DND-41 (cell line): ENCODE measurements around the gene PRPF6.

ENCODE experiments used
- ATAC-seq: fragments of 200-7000 bp; cut with Tn5 transposase; 3 replicates; pipeline ENCODE4 v1.9.1; 2021; ENCODE audit warnings: low read depth; ENCODE audit not compliant: insufficient read depth
- DNase-seq: peaks from one replicate; pipeline ENCODE4 v3.0.0-alpha.2; 2020
- H2AFZ ChIP-seq: 2 replicates; pipeline ENCODE4 v1.6.0; 2012; ENCODE audit warnings: low read depth, low read length
- H3K27ac ChIP-seq: 2 replicates; pipeline ENCODE4 v1.5.1; 2012; ENCODE audit warnings: low read length, inconsistent platforms
- H3K27me3 ChIP-seq: fragments of 200-600 bp; sonication (generic); 2 replicates; pipeline ENCODE4 v1.6.0; 2012; ENCODE audit warnings: low read length, mild to moderate bottlenecking, inconsistent platforms; ENCODE audit not compliant: insufficient read depth, poor library complexity
- H3K36me3 ChIP-seq: 2 replicates; pipeline ENCODE4 v1.5.1; 2012; ENCODE audit warnings: low read length, inconsistent platforms; ENCODE audit not compliant: insufficient read depth
- H3K4me1 ChIP-seq: 2 replicates; pipeline ENCODE4 v1.5.1; 2012; ENCODE audit warnings: mild to moderate bottlenecking, low read length; ENCODE audit not compliant: insufficient read depth
- H3K4me2 ChIP-seq: 2 replicates; pipeline ENCODE4 v1.6.0; 2012; ENCODE audit warnings: mild to moderate bottlenecking, moderate library complexity, low read length, inconsistent platforms; ENCODE audit not compliant: insufficient read depth
- H3K4me3 ChIP-seq, 2 experiments: fragments of 200-600 bp in 1 of 2; shearing (Covaris generic) in 1 of 2; 2 replicates each; pipeline ENCODE4 v1.5.1; 2012 to 2016; ENCODE audit warnings: inconsistent platforms in 2 of 2, low read length in 2 of 2, mild to moderate bottlenecking in 2 of 2, low read depth in 1 of 2, moderate library complexity in 1 of 2
- H3K79me2 ChIP-seq: 2 replicates; pipeline ENCODE4 v1.6.0; 2012; ENCODE audit warnings: low read length, inconsistent platforms; ENCODE audit not compliant: insufficient read depth
- H3K9ac ChIP-seq: 2 replicates; pipeline ENCODE4 v1.6.0; 2012; ENCODE audit warnings: low read depth, mild to moderate bottlenecking, inconsistent platforms, low read length, moderate library complexity
- H3K9me3 ChIP-seq: 2 replicates; pipeline ENCODE4 v1.5.1; 2012; ENCODE audit warnings: low read length, moderate library complexity, mild to moderate bottlenecking, inconsistent platforms; ENCODE audit not compliant: insufficient read depth, severe bottlenecking
- H4K20me1 ChIP-seq: 2 replicates; pipeline ENCODE4 v1.6.0; 2012; ENCODE audit warnings: low read length; ENCODE audit not compliant: insufficient read depth
- EZH2 ChIP-seq: IDR thresholded peaks from 3 replicates; pipeline ENCODE4 v1.6.1; 2012; ENCODE audit warnings: borderline replicate concordance, low read depth, mild to moderate bottlenecking, moderate library complexity, low read length, inconsistent platforms; ENCODE audit not compliant: severe bottlenecking
- TF ChIP-seq, protein P1 (sequence below): IDR thresholded peaks from 2 replicates; pipeline ENCODE4 v1.5.1; 2012; ENCODE audit warnings: borderline replicate concordance, low read length, moderate library complexity, mild to moderate bottlenecking; ENCODE audit not compliant: poor library complexity, severe bottlenecking; ENCODE audit errors: extremely low read depth

Gene PRPF6

DNA sequence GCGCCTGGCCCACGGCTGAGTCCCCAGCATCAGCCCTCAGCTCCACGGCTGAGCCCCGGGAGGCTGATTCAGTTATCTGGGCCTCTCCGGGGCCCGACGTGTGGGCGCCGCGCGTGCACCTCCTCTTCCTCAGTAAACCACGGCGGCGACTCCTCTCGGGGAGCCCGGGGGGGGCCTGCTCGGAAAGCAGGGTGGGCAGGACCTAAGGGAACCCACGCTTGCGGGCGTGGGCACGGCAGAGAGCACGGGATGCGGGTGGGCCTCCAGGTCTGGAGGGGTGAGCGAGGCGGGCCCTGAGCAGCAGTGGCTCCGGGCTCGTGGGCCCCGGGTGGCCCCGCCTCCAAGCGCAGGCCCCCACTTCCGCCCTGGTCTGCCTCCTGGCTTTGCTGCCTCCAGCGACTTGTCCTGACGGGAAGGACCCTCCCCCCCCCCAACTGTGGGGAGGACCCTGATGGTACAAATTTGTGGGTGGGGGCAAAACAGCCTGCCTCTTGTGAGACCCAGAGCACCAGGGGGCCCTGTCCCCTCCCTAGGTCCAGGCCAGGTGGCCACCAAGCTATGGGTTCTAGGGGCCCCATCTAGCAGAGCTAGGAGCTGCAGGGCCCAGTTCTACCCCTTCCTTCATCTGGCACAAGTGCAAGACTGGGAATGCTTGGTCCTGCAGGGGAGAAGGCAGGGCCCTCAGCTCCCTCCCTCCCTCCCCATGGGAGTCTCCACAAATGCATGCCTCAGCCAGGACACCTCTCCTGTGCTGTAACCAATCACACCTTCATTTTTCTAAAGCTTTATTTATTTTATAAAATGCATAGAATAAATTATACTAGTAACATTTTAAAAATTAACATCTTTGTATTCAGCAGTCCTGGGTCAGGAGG, 41.6 kb upstream of the PRPF6 start:
- Histone ChIP-seq H3K79me2 (peaks cover 38% of the 10 kb centered on the region), H3K4me2 (no peak overlapping the region), H2AFZ (no peak overlapping the region), H3K9ac (no peak overlapping the region), H3K27ac (no peak overlapping the region), H3K4me3 (no peak overlapping the region), H4K20me1 (peaks cover 76% of the 10 kb centered on the region), H3K27me3 (no peaks in the 10 kb centered on the region), H3K4me1 (no peaks in the 10 kb centered on the region), H3K9me3 (no peaks in the 10 kb centered on the region), H3K36me3 (peaks cover 80% of the 10 kb centered on the region)
- DNase-seq (no peak), ATAC-seq (peak; percentile 13; the same call in 1 of the 3 replicates)
- TF ChIP-seq, protein P1, sequence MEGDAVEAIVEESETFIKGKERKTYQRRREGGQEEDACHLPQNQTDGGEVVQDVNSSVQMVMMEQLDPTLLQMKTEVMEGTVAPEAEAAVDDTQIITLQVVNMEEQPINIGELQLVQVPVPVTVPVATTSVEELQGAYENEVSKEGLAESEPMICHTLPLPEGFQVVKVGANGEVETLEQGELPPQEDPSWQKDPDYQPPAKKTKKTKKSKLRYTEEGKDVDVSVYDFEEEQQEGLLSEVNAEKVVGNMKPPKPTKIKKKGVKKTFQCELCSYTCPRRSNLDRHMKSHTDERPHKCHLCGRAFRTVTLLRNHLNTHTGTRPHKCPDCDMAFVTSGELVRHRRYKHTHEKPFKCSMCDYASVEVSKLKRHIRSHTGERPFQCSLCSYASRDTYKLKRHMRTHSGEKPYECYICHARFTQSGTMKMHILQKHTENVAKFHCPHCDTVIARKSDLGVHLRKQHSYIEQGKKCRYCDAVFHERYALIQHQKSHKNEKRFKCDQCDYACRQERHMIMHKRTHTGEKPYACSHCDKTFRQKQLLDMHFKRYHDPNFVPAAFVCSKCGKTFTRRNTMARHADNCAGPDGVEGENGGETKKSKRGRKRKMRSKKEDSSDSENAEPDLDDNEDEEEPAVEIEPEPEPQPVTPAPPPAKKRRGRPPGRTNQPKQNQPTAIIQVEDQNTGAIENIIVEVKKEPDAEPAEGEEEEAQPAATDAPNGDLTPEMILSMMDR, result no peak
- TF ChIP-seq EZH2, result no peak

DNA sequence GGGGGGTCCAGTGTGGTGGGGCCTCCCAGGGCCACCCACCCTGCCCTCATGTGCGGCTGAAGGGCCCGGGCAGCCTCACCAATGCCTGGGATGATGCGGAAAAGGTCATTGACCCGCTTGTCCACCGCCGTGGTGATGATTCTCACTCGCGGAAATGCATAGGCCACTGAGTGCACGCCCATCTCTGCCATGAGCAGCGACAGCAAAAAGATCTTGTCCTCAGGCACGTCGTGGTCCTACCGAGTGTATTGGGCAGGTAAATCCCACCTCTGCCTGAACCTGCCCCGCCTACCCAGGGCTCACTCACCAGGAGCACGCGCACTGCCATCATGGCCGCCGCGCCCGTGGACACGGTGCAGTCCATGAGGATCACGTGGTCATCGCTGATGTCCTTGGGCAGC, 40.9 kb upstream of the PRPF6 start:
- peaks cover 80% of the 10 kb centered on the region for H3K36me3 ChIP-seq
- no peak for DNase-seq
- no peak overlapping the region for H3K4me2 ChIP-seq

GRCh38 chr20:63940472-63941266, 40.3 kb upstream of the PRPF6 start:
- no peaks in the 10 kb centered on the region for H3K27me3 ChIP-seq
- no peaks in the 10 kb centered on the region for H3K9me3 ChIP-seq
- H3K79me2 ChIP-seq, result peaks cover 39% of the 10 kb centered on the region
- peaks cover 76% of the 10 kb centered on the region for H4K20me1 ChIP-seq
- DNase-seq (no peak), ATAC-seq (no peak)
- H3K4me2 ChIP-seq, result no peak overlapping the region
- no peak overlapping the region for H3K4me3 ChIP-seq
- H3K36me3 ChIP-seq, result peaks cover 80% of the 10 kb centered on the region
- H3K9ac ChIP-seq, result no peak overlapping the region
- H3K27ac ChIP-seq, result no peak overlapping the region
- TF ChIP-seq, protein P1, result no peak
- TF ChIP-seq EZH2, result no peak
- H3K4me1 ChIP-seq, result no peaks in the 10 kb centered on the region
- no peak overlapping the region for H2AFZ ChIP-seq

More for the DNA sequence above, 40.9 kb upstream of the PRPF6 start:
- no peak overlapping the region for H3K9ac ChIP-seq
- H3K79me2 ChIP-seq, result peaks cover 39% of the 10 kb centered on the region
- H3K9me3 ChIP-seq, result no peaks in the 10 kb centered on the region
- peaks cover 76% of the 10 kb centered on the region for H4K20me1 ChIP-seq
- H2AFZ ChIP-seq, result no peak overlapping the region
- no peak for TF ChIP-seq EZH2
- TF ChIP-seq, protein P1, result no peak
- H3K27me3 ChIP-seq, result no peaks in the 10 kb centered on the region
- H3K27ac ChIP-seq, result no peak overlapping the region
- H3K4me3 ChIP-seq, result no peak overlapping the region
- ATAC-seq, result no peak
- no peaks in the 10 kb centered on the region for H3K4me1 ChIP-seq
